Measurements from ENCODE around the gene MRPL46.

The MRPL46 gene

GRCh38 chr15:88490036-88490435 is 22.8 kb upstream of the MRPL46 start:
- no peak overlapping the region for H3K4me3 ChIP-seq (ENCODE audit: low read depth, low read length)
- no peak for TF ChIP-seq CTCF (IDR thresholded peaks at IDR 0.05; ENCODE audit: low read depth, low read length)

- H3K4me3 ChIP-seq (ENCODE audit: low read depth, low read length): no peak overlapping the region
- TF ChIP-seq CTCF (IDR thresholded peaks at IDR 0.05; ENCODE audit: low read depth, low read length): no peak
Measured at GRCh38 chr15:88489321-88489720, 22.1 kb upstream of the MRPL46 start.

GRCh38 chr15:88487796-88488523 is 20.8 kb upstream of the MRPL46 start:
- no peak for TF ChIP-seq CTCF (IDR thresholded peaks at IDR 0.05; ENCODE audit: low read depth, low read length)
- H3K4me3 ChIP-seq (ENCODE audit: low read depth, low read length): no peak overlapping the region

GRCh38 chr15:88487178-88487795 is 20.1 kb upstream of the MRPL46 start:
- no peak overlapping the region for H3K4me3 ChIP-seq (ENCODE audit: low read depth, low read length)
- no peak for TF ChIP-seq CTCF (IDR thresholded peaks at IDR 0.05; ENCODE audit: low read depth, low read length)

GRCh38 chr15:88484682-88485331 is 17.6 kb upstream of the MRPL46 start:
- no peak for TF ChIP-seq CTCF (IDR thresholded peaks at IDR 0.05; ENCODE audit: low read depth, low read length)
- no peak overlapping the region for H3K4me3 ChIP-seq (ENCODE audit: low read depth, low read length)

- no peak for TF ChIP-seq CTCF (IDR thresholded peaks at IDR 0.05; ENCODE audit: low read depth, low read length)
- no peak overlapping the region for H3K4me3 ChIP-seq (ENCODE audit: low read depth, low read length)
Measured at GRCh38 chr15:88482263-88482662, 15.1 kb upstream of the MRPL46 start.

GRCh38 chr15:88480981-88481380 is 13.8 kb upstream of the MRPL46 start:
- H3K4me3 ChIP-seq (ENCODE audit: low read depth, low read length): no peak overlapping the region
- no peak for TF ChIP-seq CTCF (IDR thresholded peaks at IDR 0.05; ENCODE audit: low read depth, low read length)
